GM21528 (cell line): ENCODE results near the gene ADGRD1.
"Not testable (repeated sequence)": the region's sequence is repeated elsewhere in the genome, so short reads cannot be mapped to it uniquely, and the experiment has no call there.

Source experiments
- ATAC-seq: cut with Tn5 transposase; IDR thresholded peaks from one replicate; pipeline ENCODE4 v1.9.1; 2021; ENCODE audit warnings: mild to moderate bottlenecking, moderate library complexity; ENCODE audit not compliant: unreplicated experiment, low FRiP score

Gene ADGRD1

GRCh38 chr12:130937063-130937462, 16.6 kb upstream of the ADGRD1 start:
- ATAC-seq = no peak

GRCh38 chr12:130937546-130937945, 16.2 kb upstream of the ADGRD1 start:
- not testable (repeated sequence) for ATAC-seq

GRCh38 chr12:130938186-130938585, 15.5 kb upstream of the ADGRD1 start:
- no peak for ATAC-seq

GRCh38 chr12:130944878-130945277, 8.8 kb upstream of the ADGRD1 start:
- ATAC-seq = no peak

GRCh38 chr12:130945786-130946492, 7.8 kb upstream of the ADGRD1 start:
- ATAC-seq = no peak

GRCh38 chr12:130947028-130947613, 6.6 kb upstream of the ADGRD1 start:
- ATAC-seq = no peak

GRCh38 chr12:130948136-130948535, 5.6 kb upstream of the ADGRD1 start:
- no peak for ATAC-seq

- no peak for ATAC-seq
Measured at GRCh38 chr12:130948751-130949150, 5.0 kb upstream of the ADGRD1 start.

- no peak for ATAC-seq
Measured at GRCh38 chr12:130949806-130950205, 3.9 kb upstream of the ADGRD1 start.

- ATAC-seq = no peak
Measured at GRCh38 chr12:130951636-130952035, 2.1 kb upstream of the ADGRD1 start.

GRCh38 chr12:130952171-130952954, 1.3 kb upstream of the ADGRD1 start:
- ATAC-seq = no peak

GRCh38 chr12:130954544-130954831, 781 bp downstream of the ADGRD1 start:
- no peak for ATAC-seq

- ATAC-seq = no peak
Measured at GRCh38 chr12:130955238-130955816, 1.6 kb downstream of the ADGRD1 start.

- no peak for ATAC-seq
Measured at GRCh38 chr12:130956009-130956408, 2.3 kb downstream of the ADGRD1 start.

GRCh38 chr12:130956456-130957303, 3.0 kb downstream of the ADGRD1 start:
- ATAC-seq = no peak

- ATAC-seq = no peak
Measured at GRCh38 chr12:130957304-130957621, 3.6 kb downstream of the ADGRD1 start.

GRCh38 chr12:130958557-130959140, 4.9 kb downstream of the ADGRD1 start:
- ATAC-seq = no peak

GRCh38 chr12:130959632-130960031, 5.9 kb downstream of the ADGRD1 start:
- no peak for ATAC-seq

- no peak for ATAC-seq
Measured at GRCh38 chr12:130960058-130960457, 6.4 kb downstream of the ADGRD1 start.

GRCh38 chr12:130960787-130961186, 7.1 kb downstream of the ADGRD1 start:
- no peak for ATAC-seq
